ENCODE measurements around the gene PPIB.

- TF ChIP-seq CTCF (IDR thresholded peaks at IDR 0.05) (no peak), POLR2A (IDR thresholded peaks at IDR 0.05) (no peak)
These were observed 31.1 kb upstream of the PPIB start for GRCh38 chr15:64193971-64194370.

All from uterus (tissue), 2 donors.